Left lung (tissue), 10 donors: ENCODE results near the gene PSMA1. TPM values are rescaled to one million over a fixed set of nuclear protein-coding genes. Genes with fewer than 3 reads are reported as not detected.

ENCODE experiments used
- ATAC-seq: fragments of 200-7000 bp; cut with Tn5 transposase; one replicate; pipeline ENCODE4 v1.9.1; 2020; ENCODE audit warnings: moderate library complexity
- DNase-seq, 4 donors: peaks; one replicate each; pipeline ENCODE4 v3.0.0-alpha.2; 2013 to 2020
- H3K27ac ChIP-seq, 2 donors: fragments of 200-600 bp; sonication (generic) in 1 of 2; one replicate each; pipeline versions ENCODE4 v1.5.0 to v1.8.0; 2020 to 2021
- H3K27me3 ChIP-seq, 2 donors: fragments of 200-600 bp; sonication (generic) in 1 of 2; one replicate each; pipeline versions ENCODE4 v1.5.0 to v1.8.0; 2020 to 2021
- H3K36me3 ChIP-seq, 2 donors: fragments of 200-600 bp; sonication (generic) in 1 of 2; one replicate each; pipeline versions ENCODE4 v1.5.0 to v1.8.0; 2020 to 2021
- H3K4me1 ChIP-seq, 2 donors: fragments of 200-600 bp; one replicate each; pipeline ENCODE4 v1.8.0; 2021
- H3K4me3 ChIP-seq, 2 donors: fragments of 200-600 bp; sonication (generic) in 1 of 2; one replicate each; pipeline versions ENCODE4 v1.5.0 to v1.8.0; 2020 to 2021; ENCODE audit warnings: mild to moderate bottlenecking in 1 of 2
- H3K9me3 ChIP-seq, 2 donors: fragments of 200-600 bp; sonication (generic) in 1 of 2; one replicate each; pipeline versions ENCODE4 v1.5.0 to v1.8.0; 2020 to 2021
- intact Hi-C, 2 donors: fragments of 100-400 bp; cut with DNase I; formaldehyde crosslinking; loops; one replicate each; pipeline versions ENCODE4 v1.11.2 to v1.14.2; 2022
- polyA plus RNA-seq, 6 donors: library from polyadenylated mRNA; unstranded; fragments of 120-200 nt; gene quantifications; one replicate each; pipeline ENCODE4 v1.2.1, GENCODE V29; 2013; ENCODE audit not compliant: insufficient read length in 6 of 6
- total RNA-seq, 2 donors: library from RNA; stranded (reverse); fragmentation: NEBNext Ultra II Directional; extraction: Animal tissue kit (Norgen Biotek cat#: 25700); gene quantifications; one replicate each; pipeline ENCODE4 v1.2.1, GENCODE V29; 2021
- TF ChIP-seq, protein P1 (sequence below), 2 donors: fragments of 200-600 bp; sonication (generic) in 1 of 2; IDR thresholded peaks; one replicate each; pipeline versions ENCODE4 v1.5.0 to v1.8.0; 2021; ENCODE audit warnings: antibody characterized with exemption in 2 of 2
- donor health status: DM: no; HTN: yes; CAD: no.
- donor health status: DM: no; HTN: no; CAD: no.

The PSMA1 gene
- total and polyA plus RNA-seq, 8 donors: 109 to 184 (median 172) TPM

- peaks cover 0 to 78% of the 10 kb centered on the region in 2 donors for H3K4me1 ChIP-seq
- intact Hi-C loops: no loop called here
- TF ChIP-seq, protein P1, sequence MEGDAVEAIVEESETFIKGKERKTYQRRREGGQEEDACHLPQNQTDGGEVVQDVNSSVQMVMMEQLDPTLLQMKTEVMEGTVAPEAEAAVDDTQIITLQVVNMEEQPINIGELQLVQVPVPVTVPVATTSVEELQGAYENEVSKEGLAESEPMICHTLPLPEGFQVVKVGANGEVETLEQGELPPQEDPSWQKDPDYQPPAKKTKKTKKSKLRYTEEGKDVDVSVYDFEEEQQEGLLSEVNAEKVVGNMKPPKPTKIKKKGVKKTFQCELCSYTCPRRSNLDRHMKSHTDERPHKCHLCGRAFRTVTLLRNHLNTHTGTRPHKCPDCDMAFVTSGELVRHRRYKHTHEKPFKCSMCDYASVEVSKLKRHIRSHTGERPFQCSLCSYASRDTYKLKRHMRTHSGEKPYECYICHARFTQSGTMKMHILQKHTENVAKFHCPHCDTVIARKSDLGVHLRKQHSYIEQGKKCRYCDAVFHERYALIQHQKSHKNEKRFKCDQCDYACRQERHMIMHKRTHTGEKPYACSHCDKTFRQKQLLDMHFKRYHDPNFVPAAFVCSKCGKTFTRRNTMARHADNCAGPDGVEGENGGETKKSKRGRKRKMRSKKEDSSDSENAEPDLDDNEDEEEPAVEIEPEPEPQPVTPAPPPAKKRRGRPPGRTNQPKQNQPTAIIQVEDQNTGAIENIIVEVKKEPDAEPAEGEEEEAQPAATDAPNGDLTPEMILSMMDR (IDR thresholded peaks at IDR 0.05): no peak
- ATAC-seq: no peak
- H3K27ac ChIP-seq: peak overlapping the region in 1 of 2 donors; percentile 68
- H3K9me3 ChIP-seq: no peaks in the 10 kb centered on the region
- no peaks in the 10 kb centered on the region for H3K36me3 ChIP-seq
- no peak for DNase-seq
- no peak overlapping the region for H3K4me3 ChIP-seq
- H3K27me3 ChIP-seq: no peaks in the 10 kb centered on the region
Measured at GRCh38 chr11:14542324-14542723, 22.1 kb upstream of the PSMA1 start.

- peak; percentile 54 for ATAC-seq
- peak overlapping the region; percentile 40 to 68 for H3K27ac ChIP-seq
- H3K36me3 ChIP-seq: no peaks in the 10 kb centered on the region
- intact Hi-C loops: no loop called here
- TF ChIP-seq, protein P1 (IDR thresholded peaks at IDR 0.05): no peak
- H3K9me3 ChIP-seq: no peaks in the 10 kb centered on the region
- peak in 2 of 4 donors; percentile 46 to 60 for DNase-seq
- peaks cover 0 to 86% of the 10 kb centered on the region in 2 donors for H3K4me1 ChIP-seq
- no peaks in the 10 kb centered on the region for H3K27me3 ChIP-seq
- no peak overlapping the region for H3K4me3 ChIP-seq
Measured at GRCh38 chr11:14541192-14541947, 21.2 kb upstream of the PSMA1 start.

- TF ChIP-seq, protein P1 (IDR thresholded peaks at IDR 0.05): no peak
- H3K36me3 ChIP-seq: no peaks in the 10 kb centered on the region
- H3K4me1 ChIP-seq: peaks cover 0 to 78% of the 10 kb centered on the region in 2 donors
- peak overlapping the region; percentile 40 to 68 for H3K27ac ChIP-seq
- H3K9me3 ChIP-seq: no peaks in the 10 kb centered on the region
- H3K27me3 ChIP-seq: no peaks in the 10 kb centered on the region
- ATAC-seq (peak; percentile 22), DNase-seq (peak in 1 of 4 donors; percentile 45)
- no peak overlapping the region for H3K4me3 ChIP-seq
- intact Hi-C loops: loop anchor here in 1 of 2 donors (10.0 kb wide), 2 partner anchors 265 to 365 kb away; no protein-coding TSS in a partner anchor
Measured at GRCh38 chr11:14539982-14540421, 19.8 kb upstream of the PSMA1 start.

DNA sequence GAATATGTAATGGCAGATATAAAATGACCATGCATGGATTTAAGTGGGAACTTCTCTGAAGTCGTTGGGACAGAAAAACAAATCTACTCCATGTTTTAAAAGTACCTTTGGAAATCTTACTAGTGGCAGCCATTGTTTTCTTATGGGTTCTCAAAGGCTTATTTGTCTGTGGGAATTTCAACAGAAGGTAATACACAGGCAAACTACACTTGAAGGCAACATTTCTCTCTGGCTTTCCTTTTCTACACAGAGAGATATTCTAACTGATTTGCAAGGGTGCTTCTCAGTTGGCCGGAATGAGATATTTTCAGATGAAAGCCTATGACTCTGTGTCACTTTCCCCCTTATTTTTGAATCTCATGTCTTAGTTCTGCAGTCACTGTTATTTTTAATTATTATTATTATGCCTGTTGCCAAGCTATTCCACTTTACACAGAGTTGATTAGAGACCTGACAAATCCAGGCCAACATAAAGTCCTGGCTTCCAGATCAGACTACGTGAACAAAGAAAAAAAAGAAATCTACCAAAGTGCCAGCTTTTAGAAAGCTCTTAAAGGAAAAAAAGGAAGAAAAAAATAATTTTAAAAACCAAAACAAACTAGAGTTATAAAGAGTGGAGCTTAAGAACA, 18.9 kb upstream of the PSMA1 start:
- no peaks in the 10 kb centered on the region for H3K9me3 ChIP-seq
- ATAC-seq: no peak
- TF ChIP-seq, protein P1 (IDR thresholded peaks at IDR 0.05): no peak
- H3K4me1 ChIP-seq: peaks cover 0 to 68% of the 10 kb centered on the region in 2 donors
- H3K27ac ChIP-seq: peak overlapping the region in 1 of 2 donors; percentile 68
- no peak for DNase-seq
- intact Hi-C loops: loop anchor here in 1 of 2 donors (10.0 kb wide), 2 partner anchors 266 to 366 kb away; no protein-coding TSS in a partner anchor
- no peaks in the 10 kb centered on the region for H3K27me3 ChIP-seq
- no peak overlapping the region for H3K4me3 ChIP-seq
- no peaks in the 10 kb centered on the region for H3K36me3 ChIP-seq
